Activated CD4-positive, alpha-beta T cell treated with anti-CD3 and anti-CD28 coated beads, Interleukin-2, amount 50 U/mL, for 24 hours (primary cell): ENCODE data around the gene SPECC1L.

Source experiments
- DNase-seq, 2 donors: peaks; one replicate each; pipeline ENCODE4 v3.0.0-alpha.2; 2020; ENCODE audit warnings: low read depth in 1 of 2, low spot score in 1 of 2

Gene SPECC1L

DNA sequence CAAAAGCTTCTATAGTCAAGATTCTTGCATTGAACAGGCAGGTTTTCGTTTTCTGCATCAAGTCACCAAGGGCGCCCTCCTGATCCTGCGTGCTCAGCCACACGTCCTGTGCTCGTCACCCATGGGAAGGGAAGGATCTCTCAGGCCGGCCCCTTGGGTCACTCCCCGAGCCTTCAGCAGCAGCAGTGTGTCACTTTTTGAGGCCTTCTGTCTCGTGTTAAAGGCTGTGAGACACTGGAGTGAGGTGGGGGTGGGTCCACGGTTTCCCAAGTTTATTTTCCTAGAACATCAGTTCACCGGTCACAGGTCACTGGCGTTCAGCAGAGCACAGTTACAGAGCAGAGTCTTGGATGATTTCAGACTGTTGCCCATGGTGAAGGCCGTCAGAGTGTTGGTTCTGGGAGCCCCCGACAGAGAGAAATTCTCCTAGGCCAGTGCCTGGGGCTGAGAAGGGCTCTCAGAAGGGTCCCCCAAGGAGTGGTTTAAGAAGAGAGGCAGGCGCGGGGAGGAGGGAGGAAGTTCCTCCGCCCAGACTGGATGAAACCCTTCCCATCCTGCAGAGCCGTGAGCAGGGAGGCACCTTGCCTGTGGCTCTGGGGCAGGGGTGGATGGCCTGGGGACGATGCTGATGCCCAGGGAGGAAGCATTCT is 143.2 kb downstream of the SPECC1L start:
- DNase-seq = no peak

DNA sequence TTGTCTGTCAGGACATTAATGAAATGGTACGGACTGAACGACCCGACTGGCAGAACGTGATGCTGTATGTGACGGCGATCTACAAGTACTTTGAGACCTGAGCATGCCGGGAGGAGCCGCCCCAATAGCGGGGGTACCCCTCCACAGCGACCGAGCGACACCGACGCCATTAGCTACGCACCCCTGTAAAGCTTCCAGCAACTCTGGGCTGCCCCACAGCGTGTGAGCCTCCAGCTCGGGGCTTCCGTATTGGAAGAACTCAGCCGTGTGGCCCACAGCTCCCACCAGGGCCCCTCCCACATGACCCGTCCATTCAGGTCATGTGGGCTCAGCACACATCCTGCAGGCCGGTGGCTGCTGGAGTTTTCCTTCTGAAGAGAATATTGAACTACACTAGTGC is 143.9 kb downstream of the SPECC1L start:
- no peak for DNase-seq

DNA sequence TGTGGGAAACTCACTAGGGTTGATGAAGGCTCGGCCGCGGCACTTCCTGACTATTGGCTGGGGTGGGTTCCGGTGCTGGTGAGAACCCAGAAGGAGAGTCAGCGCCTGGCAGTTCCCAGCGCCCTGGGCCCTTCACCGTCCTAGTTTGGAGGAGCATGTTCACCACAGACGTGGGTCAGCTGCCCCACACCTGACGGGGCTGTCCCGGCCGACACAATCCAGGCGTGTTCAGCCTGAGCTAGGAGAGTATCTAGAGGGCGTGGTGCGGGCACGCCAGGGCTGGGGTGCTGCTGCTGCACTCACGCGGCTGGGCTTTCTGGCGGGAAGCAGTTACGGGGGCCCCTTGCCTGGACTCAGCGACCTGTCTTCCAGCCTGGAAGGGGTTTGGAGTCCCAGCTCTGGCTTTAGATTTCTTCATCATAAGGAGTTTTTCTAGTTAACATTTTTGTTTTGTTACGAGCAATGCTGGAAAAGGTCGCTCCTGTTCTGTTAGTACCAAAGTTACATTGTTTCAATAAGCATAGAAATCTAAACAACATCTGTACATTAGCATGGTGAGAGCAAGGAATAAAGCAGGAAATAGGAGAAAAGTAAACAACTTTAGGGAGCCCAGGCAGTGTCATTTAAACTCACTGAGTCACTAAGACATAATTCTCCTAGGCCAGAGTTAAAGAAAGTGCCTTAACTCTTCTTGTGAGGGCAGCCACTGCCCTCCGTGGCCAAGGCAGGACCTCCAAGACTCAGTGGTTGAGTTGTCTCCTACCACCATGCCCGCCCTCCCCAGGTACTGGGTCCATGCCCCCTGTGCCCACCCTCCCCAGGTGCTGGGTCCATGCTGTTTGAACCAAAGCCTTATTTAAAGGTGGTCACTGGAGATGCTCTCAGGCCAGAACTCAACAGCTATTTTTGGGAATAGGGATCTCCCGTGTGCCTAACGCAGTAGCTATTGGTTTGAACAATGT is 144.6 kb downstream of the SPECC1L start:
- DNase-seq = no peak

DNA sequence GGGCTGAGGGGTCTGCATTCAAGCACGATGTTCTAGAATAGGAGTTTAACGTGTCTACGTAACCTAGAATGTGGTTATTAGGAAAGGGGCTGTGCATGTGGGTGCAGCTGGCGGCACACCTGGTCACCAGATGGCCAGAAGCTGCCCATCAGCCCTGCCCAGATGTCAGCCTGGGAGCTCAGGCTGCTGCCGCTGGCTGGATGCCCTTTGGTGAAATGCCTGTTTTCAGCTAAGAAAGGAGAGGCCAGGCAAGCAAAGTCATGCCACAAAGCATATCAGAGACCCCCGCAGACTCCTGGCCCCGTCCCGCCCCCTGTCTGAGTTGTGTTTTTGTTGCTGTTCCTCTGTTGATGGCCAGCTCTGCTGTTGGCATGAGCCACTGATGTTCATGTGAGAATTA is 145.5 kb downstream of the SPECC1L start:
- no peak for DNase-seq

GRCh38 chr22:24416611-24417010 is 146.0 kb downstream of the SPECC1L start:
- DNase-seq = no peak

GRCh38 chr22:24417200-24417599 is 146.6 kb downstream of the SPECC1L start:
- DNase-seq = no peak

DNA sequence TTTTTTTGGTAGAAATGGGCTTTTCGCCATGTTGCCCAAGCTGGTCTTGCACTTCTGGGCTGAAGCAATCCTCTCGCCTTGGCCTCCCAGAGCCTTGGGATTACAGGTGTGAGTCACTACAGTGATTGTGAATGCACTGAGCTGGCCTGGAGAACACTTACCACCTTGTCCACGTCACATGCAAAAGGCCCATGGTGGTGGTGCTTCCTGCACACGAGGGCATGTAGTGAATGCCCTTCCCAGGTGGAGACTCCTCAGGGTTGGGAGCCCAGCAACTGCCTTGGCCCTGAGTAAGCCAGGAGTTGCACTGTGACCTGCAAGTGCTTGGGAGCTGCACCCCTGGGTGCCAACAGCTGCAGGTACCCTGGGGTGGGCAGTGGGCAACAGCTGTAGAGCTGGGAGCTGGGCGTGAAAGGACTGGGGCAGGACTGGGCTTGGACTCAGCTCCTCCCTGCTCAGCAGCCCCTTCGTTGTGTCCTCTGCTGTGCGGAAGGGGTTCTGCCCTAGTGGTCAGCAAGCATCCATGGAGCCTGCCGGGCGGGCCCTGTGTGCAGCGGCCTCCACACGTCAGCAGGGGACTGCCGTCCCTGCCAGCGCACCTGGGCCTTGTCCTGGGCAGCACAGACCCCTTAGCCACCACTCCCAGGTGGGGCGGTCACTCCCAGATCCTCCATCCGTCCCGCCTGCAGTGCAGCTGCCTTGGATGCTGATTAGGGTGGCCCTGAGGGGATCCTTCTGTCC is 147.4 kb downstream of the SPECC1L start:
- no peak for DNase-seq

DNA sequence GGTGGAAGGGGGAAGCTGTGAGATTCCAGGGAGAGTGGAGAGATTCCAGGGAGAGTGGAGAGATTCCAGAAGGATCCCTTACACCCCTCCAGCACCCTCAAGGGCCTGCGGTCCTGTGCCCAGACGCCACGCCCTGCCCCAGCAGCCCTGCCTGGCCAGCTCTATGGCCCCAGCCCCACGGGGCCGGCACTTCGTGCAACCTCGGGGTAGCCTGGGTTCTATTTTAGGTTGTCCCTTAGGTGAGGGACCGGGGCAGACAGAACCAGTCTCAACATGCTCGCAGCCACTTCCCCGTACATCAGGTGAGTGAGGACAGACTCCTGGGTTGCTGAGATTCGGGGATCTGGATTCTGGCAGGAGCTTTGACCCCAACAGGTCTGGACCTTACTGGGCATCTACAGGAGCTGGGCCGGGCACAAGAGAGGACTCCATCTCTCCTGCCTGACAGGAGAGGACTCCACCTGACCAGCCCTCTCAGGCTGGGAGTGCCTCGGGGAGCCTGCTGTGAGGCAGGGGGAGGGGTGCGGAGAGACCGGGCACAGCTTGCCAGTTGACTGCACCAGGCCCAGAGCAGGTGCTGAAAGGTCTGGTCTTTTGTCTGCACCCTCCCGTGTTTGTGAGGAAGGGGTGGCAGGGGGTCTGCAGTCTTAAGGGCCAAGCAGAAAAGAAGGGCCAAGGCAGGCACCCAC is 148.3 kb downstream of the SPECC1L start:
- no peak for DNase-seq

GRCh38 chr22:24419475-24419850 is 148.8 kb downstream of the SPECC1L start:
- DNase-seq = no peak

- DNase-seq = no peak
Observed at GRCh38 chr22:24420072-24420976, 149.7 kb downstream of the SPECC1L start.

DNA sequence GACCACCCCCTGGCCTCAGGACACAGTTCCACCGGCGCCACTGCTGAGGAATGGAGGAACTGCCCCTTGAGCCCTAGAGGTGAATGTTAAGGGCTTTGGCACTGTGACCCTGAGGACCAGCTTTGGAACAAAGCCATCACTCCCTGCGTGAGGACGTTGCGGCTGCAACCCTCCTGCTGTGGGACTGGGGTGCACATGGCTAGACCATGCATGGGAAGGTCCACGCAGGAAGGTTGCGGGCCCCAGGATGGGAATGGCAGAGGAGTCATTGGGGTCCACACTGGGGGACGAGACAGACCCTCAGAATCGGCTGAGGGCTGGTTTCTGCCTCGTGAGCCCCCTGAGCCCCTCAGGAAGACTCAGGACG is 150.3 kb downstream of the SPECC1L start:
- no peak for DNase-seq

DNA sequence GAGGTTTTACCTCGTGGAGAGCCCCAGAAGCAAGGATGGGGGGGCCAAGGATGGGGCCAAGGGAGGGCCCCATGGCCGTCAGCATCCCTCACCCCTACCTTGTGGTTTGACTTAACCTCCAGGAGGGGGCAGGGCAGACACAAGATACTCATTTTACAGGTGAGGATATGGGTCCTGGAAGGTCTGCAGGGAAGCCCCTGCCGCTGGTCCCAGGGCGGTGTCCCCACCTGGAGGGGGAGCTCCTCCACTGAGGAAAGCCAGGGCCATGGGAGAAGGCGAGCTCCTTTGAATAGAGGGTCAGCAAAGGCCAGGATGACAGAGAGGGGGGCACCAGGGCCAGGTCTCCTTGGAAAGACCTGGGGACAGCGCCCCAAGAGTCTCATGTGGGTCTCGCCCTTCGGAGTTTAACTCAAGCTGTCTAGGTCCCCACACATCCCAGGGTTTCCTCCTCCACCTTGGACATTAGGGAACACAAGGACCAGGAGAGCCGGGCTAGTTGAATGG is 150.8 kb downstream of the SPECC1L start:
- peak in 1 of 2 donors; percentile 36 for DNase-seq

GRCh38 chr22:24422102-24422665 is 151.6 kb downstream of the SPECC1L start:
- no peak for DNase-seq

DNA sequence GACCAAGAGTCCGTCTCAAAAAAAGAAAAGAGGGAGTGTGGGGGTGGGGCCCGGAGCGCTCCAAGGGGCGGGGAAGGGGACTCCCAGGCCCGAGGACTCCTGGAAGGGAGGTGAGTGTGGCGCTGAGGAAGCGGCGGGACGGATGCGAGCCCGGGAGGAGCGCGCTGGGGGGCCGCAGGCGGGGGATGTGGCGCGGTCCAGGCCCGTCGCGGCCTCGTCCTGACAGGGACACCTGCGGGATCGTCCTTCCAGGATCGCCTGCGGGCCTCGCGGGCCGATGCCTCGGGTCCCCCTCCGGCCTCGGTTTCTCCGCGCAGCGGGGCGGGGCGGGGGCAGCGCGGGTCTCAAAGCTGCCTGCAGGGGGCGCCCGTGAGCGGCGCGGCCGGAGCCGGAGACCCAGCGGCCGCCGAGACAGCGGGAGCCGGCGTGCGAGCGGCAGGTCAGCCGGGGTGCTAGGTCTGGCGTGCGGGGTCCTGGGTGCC is 152.9 kb downstream of the SPECC1L start:
- peak; percentile 46 to 54 for DNase-seq

GRCh38 chr22:24424001-24424900 is 153.6 kb downstream of the SPECC1L start:
- peak in 1 of 2 donors; percentile 27 for DNase-seq

DNA sequence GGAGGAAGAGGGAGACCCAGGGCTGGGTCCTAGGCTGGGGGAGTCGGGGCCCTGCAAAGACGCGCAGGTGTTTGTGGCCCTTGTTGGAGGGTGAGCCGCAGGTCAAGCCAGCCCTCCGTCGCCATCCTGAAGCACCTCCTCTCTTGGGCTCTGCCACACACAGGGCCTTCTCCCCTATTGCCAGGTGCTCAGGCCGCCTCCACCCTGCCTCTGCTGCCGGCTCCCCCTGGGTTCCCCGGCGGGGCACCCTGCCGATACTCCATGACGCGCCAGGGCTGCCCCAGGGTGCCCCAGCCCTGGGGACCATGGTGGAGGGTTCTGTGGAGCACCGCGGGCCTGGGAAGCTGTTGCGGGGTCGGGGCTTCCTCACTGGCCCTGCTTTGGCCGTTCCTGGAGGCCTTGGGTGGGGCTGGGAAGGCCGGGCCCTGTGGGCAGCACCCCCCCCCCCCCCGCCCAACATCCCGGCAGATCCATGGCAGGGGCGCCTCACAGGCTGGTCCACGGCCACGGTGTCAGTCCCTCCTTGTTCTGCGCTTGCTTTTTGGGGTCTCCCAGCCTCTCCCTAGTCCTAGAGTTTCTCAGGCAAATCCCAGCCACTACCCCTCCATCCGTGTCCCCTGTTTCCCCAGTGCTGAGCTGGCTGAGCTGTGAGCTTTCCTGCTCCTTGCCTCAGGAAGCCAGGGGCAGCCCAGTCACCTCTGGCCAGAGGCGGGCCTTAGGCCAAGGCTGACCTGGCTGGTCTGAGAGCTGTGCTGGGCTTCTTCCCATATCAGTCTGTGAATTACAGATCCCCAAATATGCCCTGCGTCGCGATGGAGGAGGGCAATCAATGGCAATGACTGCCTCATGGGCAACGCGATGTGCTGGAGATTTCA is 154.5 kb downstream of the SPECC1L start:
- DNase-seq = no peak

GRCh38 chr22:24426436-24426835 is 155.8 kb downstream of the SPECC1L start:
- no peak for DNase-seq
